OCI-LY3 (cell line): ENCODE data around the gene DCC.

Source experiments
- CTCF ChIP-seq: fragments of 200-600, 300-600 bp; sonication (generic); IDR thresholded peaks from 2 replicates; pipeline ENCODE4 v1.5.1; 2014; ENCODE audit warnings: antibody characterized with exemption, low read length, low read depth
- EZH2phosphoT487 ChIP-seq: fragments of 200-600 bp; shearing (Covaris generic); IDR thresholded peaks from 2 replicates; pipeline ENCODE4 v1.6.1; 2018; ENCODE audit warnings: antibody characterized with exemption, mixed run types, low read depth

- TF ChIP-seq CTCF (no peak), EZH2phosphoT487 (no peak)
Observed at GRCh38 chr18:52391810-52392559, 52.0 kb downstream of the DCC start.
